Stimulated activated naive B cell treated with anti-CD40 and anti-IgM and Interleukin-4, amounts not matched to agents 10 μg/mL and 1 μg/mL and 100 μg/mL, for 72 hours (primary cell): Measurements from ENCODE around the gene KCNK4.
A peak's percentile ranks its signal among the peaks of the same experiment; 100 is the strongest.

ENCODE experiments used
- ATAC-seq, 2 donors: fragments of 150-1000 bp; cut with Tn5 transposase; replicated peaks; 2 replicates each; pipeline ENCODE4 v1.10.0; 2021; ENCODE audit warnings: moderate library complexity in 1 of 2
- DNase-seq: peaks from one replicate; pipeline ENCODE4 v3.0.0; 2021
- H3K27ac Mint-ChIP-seq: one replicate; pipeline ENCODE4 v1.8.0; 2022; ENCODE audit warnings: mild to moderate bottlenecking, mixed read lengths
- H3K27me3 Mint-ChIP-seq, 2 donors: one replicate each; pipeline ENCODE4 v1.8.0; 2022; ENCODE audit warnings: mixed read lengths in 2 of 2
- H3K36me3 Mint-ChIP-seq, 2 donors: one replicate each; pipeline ENCODE4 v1.8.0; 2022; ENCODE audit warnings: mixed read lengths in 2 of 2, mild to moderate bottlenecking in 1 of 2
- H3K4me1 Mint-ChIP-seq, 2 donors: one replicate each; pipeline ENCODE4 v1.8.0; 2022; ENCODE audit warnings: mixed read lengths in 2 of 2, mild to moderate bottlenecking in 1 of 2
- H3K4me3 Mint-ChIP-seq, 2 donors: one replicate each; pipeline ENCODE4 v1.8.0; 2022; ENCODE audit warnings: mild to moderate bottlenecking in 2 of 2, mixed read lengths in 2 of 2, moderate library complexity in 1 of 2
- H3K9me3 Mint-ChIP-seq, 2 donors: one replicate each; pipeline ENCODE4 v1.8.0; 2022; ENCODE audit warnings: mixed read lengths in 2 of 2, mild to moderate bottlenecking in 1 of 2

Gene KCNK4

GRCh38 chr11:64334764-64335735 is 43.9 kb downstream of the KCNK4 start:
- Mint-ChIP-seq H3K9me3 (no peaks in the 10 kb centered on the region), H3K36me3 (peaks cover 8 to 16% of the 10 kb centered on the region in 2 donors), H3K4me3 (peak overlapping the region; percentile 67 to 79), H3K27me3 (no peaks in the 10 kb centered on the region), H3K27ac (peak overlapping the region; percentile 94), H3K4me1 (peaks cover 27 to 52% of the 10 kb centered on the region in 2 donors)
- DNase-seq, result peak; percentile 82
- ATAC-seq, result peak; percentile 82 to 83

GRCh38 chr11:64337538-64338249 is 46.6 kb downstream of the KCNK4 start:
- peaks cover 43 to 66% of the 10 kb centered on the region in 2 donors for H3K4me1 Mint-ChIP-seq
- H3K27ac Mint-ChIP-seq, result no peak overlapping the region
- H3K27me3 Mint-ChIP-seq, result no peaks in the 10 kb centered on the region
- H3K4me3 Mint-ChIP-seq, result no peak overlapping the region
- no peak for DNase-seq
- ATAC-seq, result no peak
- peaks cover 28 to 37% of the 10 kb centered on the region in 2 donors for H3K36me3 Mint-ChIP-seq
- H3K9me3 Mint-ChIP-seq, result no peaks in the 10 kb centered on the region

GRCh38 chr11:64338716-64339115 is 47.6 kb downstream of the KCNK4 start:
- DNase-seq (no peak), ATAC-seq (no peak)
- H3K27me3 Mint-ChIP-seq, result no peaks in the 10 kb centered on the region
- peaks cover 42 to 74% of the 10 kb centered on the region in 2 donors for H3K4me1 Mint-ChIP-seq
- peaks cover 31 to 38% of the 10 kb centered on the region in 2 donors for H3K36me3 Mint-ChIP-seq
- peak overlapping the region; percentile 97 for H3K27ac Mint-ChIP-seq
- H3K4me3 Mint-ChIP-seq, result peak overlapping the region; percentile 93 to 99
- no peaks in the 10 kb centered on the region for H3K9me3 Mint-ChIP-seq

DNA sequence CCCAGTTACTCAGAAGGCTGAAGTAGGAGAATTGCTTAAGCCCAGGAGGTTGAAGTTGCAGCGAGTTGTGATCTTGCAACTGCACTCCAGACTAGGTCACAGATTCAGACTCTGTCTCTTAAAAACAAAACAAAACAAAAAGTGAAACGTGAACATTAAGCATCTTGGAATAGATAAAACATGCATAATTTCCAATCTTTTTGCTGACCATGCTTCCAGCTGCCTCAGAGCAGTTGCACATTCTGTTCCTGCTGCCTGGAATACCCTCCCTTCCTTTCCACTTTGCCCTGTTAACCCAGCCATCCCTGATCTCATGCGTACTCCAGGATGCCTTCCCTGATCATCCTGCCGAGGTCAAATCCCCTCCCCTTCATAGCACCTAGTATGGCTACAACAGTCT is 48.2 kb downstream of the KCNK4 start:
- DNase-seq, result no peak
- Mint-ChIP-seq H3K27me3 (no peaks in the 10 kb centered on the region), H3K4me1 (peaks cover 41 to 70% of the 10 kb centered on the region in 2 donors), H3K36me3 (peaks cover 35 to 40% of the 10 kb centered on the region in 2 donors), H3K9me3 (no peaks in the 10 kb centered on the region), H3K4me3 (peak overlapping the region; percentile 93 to 99), H3K27ac (peak overlapping the region; percentile 97)
- ATAC-seq, result no peak

DNA sequence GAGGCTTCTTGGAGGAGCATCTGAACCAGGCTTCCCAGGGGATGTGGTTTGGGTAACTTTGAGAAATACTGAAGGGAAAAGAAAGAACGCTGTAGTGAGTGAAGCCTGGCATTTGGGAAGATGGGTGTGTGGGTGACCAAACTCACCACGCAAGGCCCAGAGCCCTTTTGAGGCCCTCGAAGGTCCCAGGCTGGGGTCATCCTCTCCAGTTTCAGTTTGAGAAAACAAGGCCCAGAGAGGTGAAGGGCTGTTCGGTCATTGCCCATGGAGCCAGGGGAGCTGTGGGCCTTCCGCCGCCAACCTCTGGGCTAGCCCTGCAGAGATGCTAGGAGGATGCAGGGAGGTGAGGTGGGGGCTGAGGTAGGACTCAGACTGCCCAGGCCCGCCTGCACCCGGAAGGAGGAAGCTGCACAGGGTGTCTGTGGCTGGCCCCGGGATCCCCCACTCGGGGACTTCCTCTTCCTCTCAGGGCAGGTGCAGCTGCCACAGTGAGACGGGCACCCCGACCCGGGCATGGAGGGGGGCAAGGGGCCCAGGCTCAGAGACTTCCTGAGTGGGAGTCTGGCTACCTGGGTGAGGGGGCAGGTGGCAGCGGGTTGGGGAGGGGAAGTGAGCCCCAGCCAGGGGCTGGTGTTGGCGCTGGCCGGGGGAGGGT is 48.8 kb downstream of the KCNK4 start, which contains the start of gene CCDC88B:
CCDC88B (plus strand) TSS at position 451 of the 655 bp plus-strand sequence; CDS start at position 514, 63 bp downstream.
- Mint-ChIP-seq H3K36me3 (peaks cover 37 to 44% of the 10 kb centered on the region in 2 donors), H3K4me3 (peak within 1 kb of the TSS; percentile 93 to 99), H3K27me3 (no peaks in the 10 kb centered on the region), H3K4me1 (peaks cover 39 to 73% of the 10 kb centered on the region in 2 donors), H3K27ac (peak within 1 kb of the TSS; percentile 97), H3K9me3 (no peaks in the 10 kb centered on the region)
- DNase-seq (peak; percentile 88), ATAC-seq (peak; percentile 84 to 86)

- Mint-ChIP-seq H3K36me3 (peaks cover 44 to 50% of the 10 kb centered on the region in 2 donors), H3K27ac (peak overlapping the region; percentile 97), H3K9me3 (no peaks in the 10 kb centered on the region), H3K4me3 (peak overlapping the region; percentile 93 to 99), H3K27me3 (no peaks in the 10 kb centered on the region), H3K4me1 (peaks cover 37 to 73% of the 10 kb centered on the region in 2 donors)
- peak; percentile 61 to 65 for ATAC-seq
- peak; percentile 74 for DNase-seq
These were observed 49.7 kb downstream of the KCNK4 start for GRCh38 chr11:64340671-64341335.

GRCh38 chr11:64341429-64341828 is 50.3 kb downstream of the KCNK4 start:
- H3K27me3 Mint-ChIP-seq, result no peaks in the 10 kb centered on the region
- peak overlapping the region; percentile 93 to 99 for H3K4me3 Mint-ChIP-seq
- no peaks in the 10 kb centered on the region for H3K9me3 Mint-ChIP-seq
- peaks cover 39 to 72% of the 10 kb centered on the region in 2 donors for H3K4me1 Mint-ChIP-seq
- DNase-seq (no peak), ATAC-seq (no peak)
- H3K36me3 Mint-ChIP-seq, result peaks cover 49 to 53% of the 10 kb centered on the region in 2 donors
- peak overlapping the region; percentile 9 for H3K27ac Mint-ChIP-seq

GRCh38 chr11:64341851-64342791 is 51.0 kb downstream of the KCNK4 start:
- Mint-ChIP-seq H3K27me3 (no peaks in the 10 kb centered on the region), H3K9me3 (no peaks in the 10 kb centered on the region), H3K27ac (peak overlapping the region; percentile 66), H3K4me3 (peak overlapping the region; percentile 93 to 99), H3K36me3 (peaks cover 54 to 56% of the 10 kb centered on the region in 2 donors), H3K4me1 (peaks cover 40 to 69% of the 10 kb centered on the region in 2 donors)
- peak; percentile 60 to 63 for ATAC-seq
- DNase-seq, result peak; percentile 81

DNA sequence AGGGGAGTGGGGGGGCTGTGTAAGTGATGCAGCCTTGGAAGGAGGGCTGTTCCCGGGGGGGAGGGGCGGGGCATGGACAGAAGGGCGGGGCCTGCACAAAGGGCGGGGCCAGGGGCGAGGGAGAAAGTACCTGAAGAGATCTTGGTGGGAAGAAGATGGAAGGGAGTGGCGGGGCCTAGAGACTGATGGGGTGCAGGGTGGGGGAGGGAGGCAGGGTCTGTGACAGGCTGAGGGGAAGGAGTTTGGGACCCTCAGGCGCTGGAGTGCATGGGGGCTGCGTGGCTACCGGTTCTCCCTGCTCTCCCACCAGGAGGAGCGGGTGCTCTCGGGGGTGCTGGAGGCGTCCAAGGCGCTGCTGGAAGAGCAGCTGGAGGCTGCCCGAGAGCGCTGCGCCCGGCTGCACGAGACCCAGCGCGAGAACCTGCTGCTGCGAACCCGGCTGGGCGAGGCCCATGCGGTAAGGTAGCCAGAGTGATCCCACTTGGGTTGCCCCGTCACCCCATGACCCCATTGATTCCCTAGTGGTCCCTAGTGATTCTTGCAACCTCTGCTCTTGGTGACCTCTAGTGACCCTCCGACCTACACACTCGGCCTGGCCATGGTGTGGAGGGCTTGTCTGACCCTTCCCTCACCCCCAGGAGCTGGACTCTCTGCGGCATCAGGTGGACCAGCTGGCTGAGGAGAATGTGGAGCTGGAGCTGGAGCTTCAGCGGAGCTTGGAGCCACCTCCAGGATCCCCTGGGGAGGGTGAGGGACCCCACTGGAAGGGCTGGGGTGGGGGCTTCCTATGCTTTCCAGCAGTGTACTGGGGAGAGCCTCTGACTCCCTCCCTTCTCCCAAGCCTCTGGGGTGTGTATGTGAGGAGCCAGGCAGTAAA is 52.0 kb downstream of the KCNK4 start:
- peak overlapping the region; percentile 48 to 70 for H3K4me3 Mint-ChIP-seq
- DNase-seq, result no peak
- H3K4me1 Mint-ChIP-seq, result peaks cover 42 to 69% of the 10 kb centered on the region in 2 donors
- no peaks in the 10 kb centered on the region for H3K27me3 Mint-ChIP-seq
- no peak for ATAC-seq
- H3K27ac Mint-ChIP-seq, result no peak overlapping the region
- peaks cover 54 to 59% of the 10 kb centered on the region in 2 donors for H3K36me3 Mint-ChIP-seq
- no peaks in the 10 kb centered on the region for H3K9me3 Mint-ChIP-seq

DNA sequence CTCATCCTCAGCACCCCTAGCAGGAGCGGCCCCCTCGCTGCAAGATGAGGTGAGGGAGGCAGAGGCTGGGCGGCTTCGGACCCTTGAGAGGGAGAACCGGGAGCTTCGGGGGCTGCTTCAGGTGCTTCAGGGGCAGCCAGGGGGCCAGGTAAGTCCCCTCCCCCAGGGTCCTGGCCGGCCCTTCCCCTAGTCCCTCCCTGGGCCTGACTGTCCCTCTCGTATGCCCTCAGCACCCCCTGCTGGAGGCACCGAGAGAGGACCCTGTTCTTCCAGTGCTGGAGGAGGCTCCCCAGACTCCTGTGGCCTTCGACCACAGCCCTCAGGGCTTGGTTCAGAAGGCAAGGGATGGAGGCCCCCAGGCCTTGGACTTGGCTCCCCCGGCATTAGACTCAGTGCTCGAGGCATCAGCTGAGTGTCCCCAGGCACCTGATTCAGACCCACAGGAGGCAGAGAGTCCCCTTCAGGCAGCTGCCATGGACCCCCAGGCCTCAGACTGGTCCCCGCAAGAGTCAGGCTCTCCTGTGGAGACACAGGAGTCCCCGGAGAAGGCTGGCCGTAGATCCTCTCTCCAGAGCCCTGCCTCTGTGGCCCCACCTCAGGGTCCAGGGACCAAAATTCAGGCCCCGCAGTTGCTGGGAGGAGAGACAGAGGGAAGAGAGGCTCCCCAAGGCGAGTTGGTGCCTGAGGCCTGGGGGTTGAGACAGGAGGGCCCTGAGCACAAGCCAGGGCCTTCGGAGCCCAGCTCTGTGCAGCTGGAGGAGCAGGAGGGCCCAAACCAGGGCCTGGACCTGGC is 52.9 kb downstream of the KCNK4 start:
- peaks cover 57 to 63% of the 10 kb centered on the region in 2 donors for H3K36me3 Mint-ChIP-seq
- no peak overlapping the region for H3K27ac Mint-ChIP-seq
- no peak for ATAC-seq
- H3K27me3 Mint-ChIP-seq, result no peaks in the 10 kb centered on the region
- no peak overlapping the region for H3K4me3 Mint-ChIP-seq
- H3K4me1 Mint-ChIP-seq, result peaks cover 42 to 66% of the 10 kb centered on the region in 2 donors
- H3K9me3 Mint-ChIP-seq, result no peaks in the 10 kb centered on the region
- DNase-seq, result no peak

DNA sequence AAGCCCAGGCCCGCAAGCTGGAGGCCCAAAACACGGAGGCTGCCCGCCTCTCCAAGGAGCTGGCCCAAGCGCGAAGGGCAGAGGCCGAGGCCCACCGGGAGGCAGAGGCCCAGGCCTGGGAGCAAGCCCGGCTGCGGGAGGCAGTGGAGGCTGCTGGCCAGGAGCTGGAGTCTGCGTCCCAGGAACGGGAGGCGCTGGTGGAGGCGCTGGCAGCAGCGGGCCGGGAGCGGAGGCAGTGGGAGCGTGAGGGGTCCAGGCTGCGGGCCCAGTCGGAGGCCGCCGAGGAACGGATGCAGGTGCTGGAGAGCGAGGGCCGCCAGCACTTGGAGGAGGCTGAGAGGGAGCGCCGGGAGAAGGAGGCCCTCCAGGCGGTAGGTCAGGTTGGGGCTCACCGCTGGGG is 53.7 kb downstream of the KCNK4 start:
- Mint-ChIP-seq H3K36me3 (peaks cover 58 to 66% of the 10 kb centered on the region in 2 donors), H3K4me3 (no peak overlapping the region), H3K4me1 (peaks cover 37 to 58% of the 10 kb centered on the region in 2 donors), H3K27me3 (no peaks in the 10 kb centered on the region), H3K27ac (no peak overlapping the region), H3K9me3 (no peaks in the 10 kb centered on the region)
- DNase-seq (no peak), ATAC-seq (no peak)
